Fibroblast of villous mesenchyme (primary cell): ENCODE measurements around the gene RELB. TPM values are rescaled to one million over a fixed set of nuclear protein-coding genes. Genes with fewer than 3 reads are reported as not detected.

ENCODE experiments used
- DNase-seq: peaks from one replicate; pipeline ENCODE4 v3.0.0-alpha.2; 2010; ENCODE audit warnings: low read depth
- H3K4me3 ChIP-seq: 2 replicates; pipeline ENCODE4 v1.5.1; 2011; ENCODE audit warnings: low read depth, mild to moderate bottlenecking, low read length
- small RNA-seq: library from RNA; depleted of rRNA; stranded (forward); fragments of <200 nt; gene quantifications from one replicate; pipeline ENCODE3, GENCODE V24; 2012
- total RNA-seq: library from RNA; depleted of rRNA; stranded (reverse); fragments of >200 nt; gene quantifications from 2 replicates; pipeline ENCODE4 v1.2.3, GENCODE V29; 2012
- TF ChIP-seq, protein P1 (sequence below): IDR thresholded peaks from 2 replicates; pipeline ENCODE4 v1.5.1; 2012; ENCODE audit warnings: low read depth, mild to moderate bottlenecking, low read length; ENCODE audit not compliant: insufficient read depth

RELB gene
- total RNA-seq, 1 donor: 13.8 TPM

DNA sequence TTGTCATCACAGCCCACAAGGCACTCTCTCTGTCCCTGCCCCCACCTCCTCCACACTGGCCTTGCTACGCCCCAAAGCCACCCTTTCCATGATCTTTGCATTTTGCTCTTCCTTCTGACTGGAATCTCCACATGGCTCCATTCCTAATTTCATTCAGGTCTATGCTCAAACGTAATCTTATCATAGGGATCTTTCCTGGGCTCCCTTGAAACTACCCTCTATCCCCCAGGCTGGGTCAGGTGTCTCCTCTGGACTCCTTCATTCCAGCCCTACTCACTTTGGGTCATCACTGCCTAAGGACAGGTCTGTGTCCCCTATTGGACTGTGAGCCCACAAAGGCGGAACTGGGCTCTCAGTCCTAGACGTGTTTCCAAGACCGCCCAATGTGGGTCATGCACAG lies 80.9 kb downstream of the RELB start:
- no peak for DNase-seq
- no peak overlapping the region for H3K4me3 ChIP-seq
- TF ChIP-seq, protein P1, sequence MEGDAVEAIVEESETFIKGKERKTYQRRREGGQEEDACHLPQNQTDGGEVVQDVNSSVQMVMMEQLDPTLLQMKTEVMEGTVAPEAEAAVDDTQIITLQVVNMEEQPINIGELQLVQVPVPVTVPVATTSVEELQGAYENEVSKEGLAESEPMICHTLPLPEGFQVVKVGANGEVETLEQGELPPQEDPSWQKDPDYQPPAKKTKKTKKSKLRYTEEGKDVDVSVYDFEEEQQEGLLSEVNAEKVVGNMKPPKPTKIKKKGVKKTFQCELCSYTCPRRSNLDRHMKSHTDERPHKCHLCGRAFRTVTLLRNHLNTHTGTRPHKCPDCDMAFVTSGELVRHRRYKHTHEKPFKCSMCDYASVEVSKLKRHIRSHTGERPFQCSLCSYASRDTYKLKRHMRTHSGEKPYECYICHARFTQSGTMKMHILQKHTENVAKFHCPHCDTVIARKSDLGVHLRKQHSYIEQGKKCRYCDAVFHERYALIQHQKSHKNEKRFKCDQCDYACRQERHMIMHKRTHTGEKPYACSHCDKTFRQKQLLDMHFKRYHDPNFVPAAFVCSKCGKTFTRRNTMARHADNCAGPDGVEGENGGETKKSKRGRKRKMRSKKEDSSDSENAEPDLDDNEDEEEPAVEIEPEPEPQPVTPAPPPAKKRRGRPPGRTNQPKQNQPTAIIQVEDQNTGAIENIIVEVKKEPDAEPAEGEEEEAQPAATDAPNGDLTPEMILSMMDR: no peak

DNA sequence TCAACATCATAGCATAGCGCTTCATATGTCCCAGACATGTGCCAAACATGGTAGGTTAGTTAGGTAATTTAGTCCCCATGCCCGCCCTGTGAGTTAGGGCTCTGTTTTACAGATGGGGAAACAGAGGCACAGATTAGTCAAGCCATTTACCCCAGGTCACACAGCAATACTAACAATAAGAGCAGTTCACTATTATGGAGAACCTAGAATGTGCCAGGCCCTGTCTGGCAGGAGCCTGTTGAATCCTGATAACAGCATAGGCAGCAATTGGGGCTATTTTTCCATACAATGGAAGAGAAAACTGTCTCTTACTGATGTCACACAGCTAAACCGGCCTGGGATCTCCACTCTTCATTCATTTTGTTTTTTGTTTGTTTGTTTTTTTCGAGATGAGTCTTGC lies 85.2 kb downstream of the RELB start:
- no peak overlapping the region for H3K4me3 ChIP-seq
- DNase-seq: no peak
- TF ChIP-seq, protein P1: no peak

DNA sequence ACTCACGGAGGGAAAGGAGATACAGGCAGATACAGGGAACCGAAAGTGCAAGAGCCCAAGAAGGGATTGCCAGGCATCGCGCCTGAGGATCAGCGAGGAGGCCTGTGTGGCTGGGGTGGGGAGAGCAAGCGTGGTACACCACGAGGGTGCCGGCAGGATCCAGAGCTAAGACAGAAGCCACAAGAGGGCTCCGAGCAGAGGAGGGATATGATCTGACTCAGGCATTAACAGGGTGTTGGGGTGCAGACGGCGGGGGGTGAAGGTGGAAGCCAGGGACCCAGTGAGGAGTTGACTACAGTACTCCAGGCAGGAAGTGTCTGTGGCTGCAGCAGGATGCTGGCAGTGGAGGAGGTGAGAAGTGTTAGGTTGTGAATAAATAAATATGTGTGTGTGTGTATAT lies 86.3 kb downstream of the RELB start:
- no peak for DNase-seq
- TF ChIP-seq, protein P1: no peak
- no peak overlapping the region for H3K4me3 ChIP-seq

Small RNA genes lying within 50 kb of the gene (small RNA-seq; reads per million reads assigned to genes)
- gene RNU6-611P: not detected

Other genes with a start within 250 kb of the RELB start
- gene CBLC, start 223.6 kb upstream of the RELB start, total RNA-seq: under 0.01 TPM in 2 replicates
- 10.3 and 15.1 TPM in 2 replicates for gene BCAM, start 192.4 kb upstream of the RELB start, total RNA-seq
- gene NECTIN2, start 155.2 kb upstream of the RELB start, total RNA-seq: 133 and 134 TPM in 2 replicates
- 56.7 and 57.9 TPM in 2 replicates for gene TOMM40, start 110.2 kb upstream of the RELB start, total RNA-seq
- gene APOE, start 95.7 kb upstream of the RELB start, total RNA-seq: 9.7 and 16.4 TPM in 2 replicates
- gene APOC1, start 86.9 kb upstream of the RELB start, total RNA-seq: 1.3 and 2.6 TPM in 2 replicates
- gene APOC4, start 59.2 kb upstream of the RELB start, total RNA-seq: not detected in 2 replicates
- gene APOC2, start 55.4 kb upstream of the RELB start, total RNA-seq: not detected in 2 replicates
- 53.1 and 62.6 TPM in 2 replicates for gene CLPTM1, start 46.1 kb upstream of the RELB start, total RNA-seq
- 14.2 and 16.4 TPM in 2 replicates for gene CLASRP, start 37.6 kb downstream of the RELB start, total RNA-seq
- under 0.01 TPM in 2 replicates for gene ZNF296, start 75.0 kb downstream of the RELB start, total RNA-seq
- gene GEMIN7, start 77.8 kb downstream of the RELB start, total RNA-seq: 16.0 and 24.2 TPM in 2 replicates
- gene PPP1R37, start 91.7 kb downstream of the RELB start, total RNA-seq: 31.1 and 36.1 TPM in 2 replicates
- gene NKPD1, start 159.5 kb downstream of the RELB start, total RNA-seq: under 0.01 TPM in 2 replicates
- gene TRAPPC6A, start 176.8 kb downstream of the RELB start, total RNA-seq: 3.9 and 7.7 TPM in 2 replicates
- gene BLOC1S3, start 177.3 kb downstream of the RELB start, total RNA-seq: 4.3 and 5.8 TPM in 2 replicates
- not detected in 2 replicates for gene EXOC3L2, start 243.9 kb downstream of the RELB start, total RNA-seq
- gene MARK4, start 249.8 kb downstream of the RELB start, total RNA-seq: 14.2 and 16.8 TPM in 2 replicates